Measurements from ENCODE around the gene SHANK2.

DNA sequence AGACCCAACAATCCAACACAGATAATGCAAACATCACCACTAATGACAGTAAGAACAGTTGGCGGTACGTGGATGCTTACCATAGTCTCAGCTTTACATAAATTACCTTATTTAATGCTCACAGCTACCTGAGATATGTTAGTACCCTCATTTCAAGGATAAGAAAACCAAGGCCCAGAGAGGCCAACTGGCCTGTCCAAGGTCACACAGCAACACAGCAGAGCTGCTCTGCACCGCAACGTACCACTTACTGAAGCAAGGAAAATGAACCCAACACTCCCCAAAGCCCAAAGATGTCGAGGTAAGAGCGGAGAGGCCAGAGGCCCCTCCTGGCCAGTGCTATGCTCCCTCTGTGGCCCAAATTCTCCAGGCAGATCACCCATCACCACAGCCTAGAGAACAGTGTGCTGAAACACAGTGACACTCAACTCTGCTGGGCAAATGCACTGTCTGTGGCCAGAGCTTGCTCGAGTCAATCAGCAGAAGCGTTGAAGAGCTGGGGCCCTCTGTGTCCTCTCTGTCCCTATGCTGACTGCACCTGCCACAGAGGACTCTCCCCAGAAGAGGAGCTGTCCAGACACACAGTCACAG lies 14.0 kb downstream of the SHANK2 start:
- no peak for TF ChIP-seq SREBF2 (IDR thresholded peaks at IDR 0.05; ENCODE audit: low read length)
- TF ChIP-seq, protein P1, sequence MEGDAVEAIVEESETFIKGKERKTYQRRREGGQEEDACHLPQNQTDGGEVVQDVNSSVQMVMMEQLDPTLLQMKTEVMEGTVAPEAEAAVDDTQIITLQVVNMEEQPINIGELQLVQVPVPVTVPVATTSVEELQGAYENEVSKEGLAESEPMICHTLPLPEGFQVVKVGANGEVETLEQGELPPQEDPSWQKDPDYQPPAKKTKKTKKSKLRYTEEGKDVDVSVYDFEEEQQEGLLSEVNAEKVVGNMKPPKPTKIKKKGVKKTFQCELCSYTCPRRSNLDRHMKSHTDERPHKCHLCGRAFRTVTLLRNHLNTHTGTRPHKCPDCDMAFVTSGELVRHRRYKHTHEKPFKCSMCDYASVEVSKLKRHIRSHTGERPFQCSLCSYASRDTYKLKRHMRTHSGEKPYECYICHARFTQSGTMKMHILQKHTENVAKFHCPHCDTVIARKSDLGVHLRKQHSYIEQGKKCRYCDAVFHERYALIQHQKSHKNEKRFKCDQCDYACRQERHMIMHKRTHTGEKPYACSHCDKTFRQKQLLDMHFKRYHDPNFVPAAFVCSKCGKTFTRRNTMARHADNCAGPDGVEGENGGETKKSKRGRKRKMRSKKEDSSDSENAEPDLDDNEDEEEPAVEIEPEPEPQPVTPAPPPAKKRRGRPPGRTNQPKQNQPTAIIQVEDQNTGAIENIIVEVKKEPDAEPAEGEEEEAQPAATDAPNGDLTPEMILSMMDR (IDR thresholded peaks at IDR 0.05 in 2 of 3, conservative IDR thresholded peaks at IDR 0.05 in 1 of 3; ENCODE audit: control insufficient read depth in 2 of 3, extremely low read depth in 1 of 3, insufficient read depth in 1 of 3, low read depth in 3 of 3, low read length in 3 of 3) = no peak
- no peak for TF ChIP-seq CEBPB (IDR thresholded peaks at IDR 0.05; ENCODE audit: borderline replicate concordance in 1 of 2, low read depth in 2 of 2, low read length in 2 of 2)
- no peak for TF ChIP-seq POLR2A (IDR thresholded peaks at IDR 0.05; ENCODE audit: low read depth, low read length)
- TF ChIP-seq BCL11A (IDR thresholded peaks at IDR 0.05; ENCODE audit: low read depth, low read length) = no peak
- TF ChIP-seq KDM1A (IDR thresholded peaks at IDR 0.05; ENCODE audit: borderline replicate concordance) = no peak
- TF ChIP-seq ZBED1 (IDR thresholded peaks at IDR 0.05; ENCODE audit: borderline replicate concordance) = no peak

Data from GM12878 (cell line).